Activated naive CD8-positive, alpha-beta T cell treated with anti-CD3 and anti-CD28 coated beads, Interleukin-2, amount 10 ng/mL, durations not matched to agents 7 days and 5 days (primary cell): ENCODE data around the gene PXDC1. TPM values are rescaled to one million over a fixed set of nuclear protein-coding genes. Genes with fewer than 3 reads are reported as not detected.
"Not testable (repeated sequence)": the region's sequence is repeated elsewhere in the genome, so short reads cannot be mapped to it uniquely, and the experiment has no call there.

ENCODE experiments used
- ATAC-seq: fragments of 150-1000 bp; cut with Tn5 transposase; one replicate; pipeline ENCODE4 v1.10.0; 2021; ENCODE audit warnings: low read depth, moderate library complexity
- POLR2A ChIA-PET: fragments of 350-600 bp; sonication (Branson Sonifier 250); formaldehyde crosslinking; loops from one replicate; lab custom pipeline; 2021; ENCODE audit warnings: antibody characterized with exemption; lab: Charles Lee
- DNase-seq: peaks from one replicate; pipeline ENCODE4 v3.0.0; 2021
- H3K27ac Mint-ChIP-seq: one replicate; pipeline ENCODE4 v1.8.0; 2022; ENCODE audit warnings: mild to moderate bottlenecking, mixed read lengths
- H3K27me3 Mint-ChIP-seq: one replicate; pipeline ENCODE4 v1.8.0; 2022; ENCODE audit warnings: mild to moderate bottlenecking, moderate library complexity, mixed read lengths
- H3K36me3 Mint-ChIP-seq: one replicate; pipeline ENCODE4 v1.8.0; 2021; ENCODE audit warnings: mild to moderate bottlenecking, mixed read lengths
- H3K4me1 Mint-ChIP-seq: one replicate; pipeline ENCODE4 v1.8.0; 2021; ENCODE audit warnings: mixed read lengths
- H3K4me3 Mint-ChIP-seq: one replicate; pipeline ENCODE4 v1.8.0; 2022; ENCODE audit warnings: mild to moderate bottlenecking, moderate library complexity, mixed read lengths
- H3K9me3 Mint-ChIP-seq: one replicate; pipeline ENCODE4 v1.8.0; 2021; ENCODE audit warnings: mixed read lengths
- total RNA-seq, 2 experiments: library from RNA; stranded (reverse); gene quantifications; one replicate each; pipeline ENCODE4 v1.2.3, GENCODE V29; 2021

The PXDC1 gene
- total RNA-seq, 2 experiments from 2014 or later = 0.31 to 0.33 TPM

DNA sequence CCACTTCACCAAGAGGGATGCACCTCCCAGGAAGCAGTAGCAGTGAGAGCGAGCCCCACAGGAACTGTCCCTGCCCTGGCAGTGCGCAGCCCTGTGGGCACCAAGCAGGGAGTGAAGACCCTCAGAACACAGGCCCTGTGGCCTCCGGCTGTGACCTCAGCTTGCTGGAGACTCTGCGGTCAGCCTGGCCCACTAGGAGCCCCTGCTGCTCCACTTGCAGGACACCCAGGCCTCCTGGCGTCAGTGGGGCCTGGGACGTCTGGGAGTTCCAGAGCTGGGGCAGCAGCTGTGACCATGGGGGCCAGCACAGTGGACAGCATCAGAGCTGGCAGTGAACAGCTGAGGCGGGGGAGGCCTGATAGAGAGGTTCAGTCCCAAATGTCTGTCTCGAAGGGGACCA, 28.3 kb downstream of the PXDC1 start:
- Mint-ChIP-seq H3K4me3 (no peak overlapping the region), H3K27me3 (no peaks in the 10 kb centered on the region), H3K27ac (no peak overlapping the region), H3K9me3 (no peaks in the 10 kb centered on the region), H3K4me1 (peaks cover 5% of the 10 kb centered on the region), H3K36me3 (no peaks in the 10 kb centered on the region)
- POLR2A ChIA-PET = no interaction called here
- no peak for ATAC-seq
- DNase-seq = no peak

DNA sequence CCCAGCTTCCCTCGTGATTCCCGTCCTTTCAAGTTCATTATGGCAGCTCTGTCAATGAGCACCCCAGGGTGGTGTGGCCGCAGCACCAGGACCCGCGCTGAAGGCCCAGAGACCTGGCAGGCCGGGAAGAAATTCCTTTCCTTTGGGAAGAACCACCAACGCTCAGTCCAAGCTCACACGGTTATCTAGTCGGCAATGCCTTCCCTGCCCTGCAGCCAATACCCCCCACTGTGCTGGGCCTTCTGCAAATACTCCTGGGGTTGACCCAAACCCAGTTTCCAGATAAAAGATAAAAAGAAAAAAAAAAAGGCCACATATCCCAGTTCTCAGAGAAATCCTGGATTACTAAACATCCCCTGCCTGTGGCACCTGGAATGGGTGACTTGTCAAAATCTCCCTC, 28.7 kb downstream of the PXDC1 start:
- Mint-ChIP-seq H3K27me3 (no peaks in the 10 kb centered on the region), H3K9me3 (no peaks in the 10 kb centered on the region), H3K36me3 (no peaks in the 10 kb centered on the region), H3K4me1 (peaks cover 5% of the 10 kb centered on the region), H3K27ac (no peak overlapping the region), H3K4me3 (no peak overlapping the region)
- DNase-seq = no peak
- POLR2A ChIA-PET = no interaction called here
- no peak for ATAC-seq

DNA sequence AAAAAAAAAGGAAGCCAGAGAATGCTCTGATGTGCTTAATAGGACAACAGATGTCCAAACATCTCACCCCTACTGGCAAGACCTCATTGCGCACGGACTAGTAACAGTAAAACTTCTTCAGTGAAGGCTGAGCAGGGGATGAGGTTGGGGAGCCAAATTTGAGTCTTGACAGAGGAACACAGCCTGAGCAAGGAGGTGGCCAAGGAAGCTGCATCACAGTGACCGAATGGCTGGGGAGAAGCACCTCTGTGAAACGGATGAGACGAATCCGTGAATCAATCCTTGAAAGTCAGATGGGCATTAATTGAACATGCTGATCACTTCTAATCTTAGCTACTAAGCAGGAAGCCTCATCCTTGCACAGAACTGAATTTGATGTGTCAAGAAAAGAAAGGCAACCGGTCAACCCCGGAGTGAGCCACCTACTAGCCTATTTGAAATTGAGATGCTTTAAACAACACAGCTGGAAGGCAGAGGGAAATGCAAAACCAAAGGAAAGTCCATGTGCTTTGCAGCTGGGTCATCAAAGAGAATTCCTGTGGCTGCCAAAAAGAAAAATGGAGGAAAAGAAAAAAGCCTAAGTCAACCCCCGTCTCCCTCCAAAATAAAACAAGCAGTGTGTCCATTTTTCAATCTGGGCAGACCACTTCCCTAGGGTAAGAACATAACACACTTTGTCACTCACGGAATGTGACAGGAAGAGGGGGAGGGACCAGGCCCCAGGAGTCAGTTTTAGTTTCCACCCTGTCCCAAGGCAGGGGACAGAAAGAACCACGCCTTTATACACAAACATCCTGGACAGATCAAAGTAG, 29.5 kb downstream of the PXDC1 start:
- H3K4me1 Mint-ChIP-seq = peaks cover 5% of the 10 kb centered on the region
- H3K4me3 Mint-ChIP-seq = no peak overlapping the region
- no peaks in the 10 kb centered on the region for H3K27me3 Mint-ChIP-seq
- DNase-seq (no peak), ATAC-seq (no peak)
- no peaks in the 10 kb centered on the region for H3K36me3 Mint-ChIP-seq
- POLR2A ChIA-PET = no interaction called here
- H3K27ac Mint-ChIP-seq = no peak overlapping the region
- no peaks in the 10 kb centered on the region for H3K9me3 Mint-ChIP-seq

DNA sequence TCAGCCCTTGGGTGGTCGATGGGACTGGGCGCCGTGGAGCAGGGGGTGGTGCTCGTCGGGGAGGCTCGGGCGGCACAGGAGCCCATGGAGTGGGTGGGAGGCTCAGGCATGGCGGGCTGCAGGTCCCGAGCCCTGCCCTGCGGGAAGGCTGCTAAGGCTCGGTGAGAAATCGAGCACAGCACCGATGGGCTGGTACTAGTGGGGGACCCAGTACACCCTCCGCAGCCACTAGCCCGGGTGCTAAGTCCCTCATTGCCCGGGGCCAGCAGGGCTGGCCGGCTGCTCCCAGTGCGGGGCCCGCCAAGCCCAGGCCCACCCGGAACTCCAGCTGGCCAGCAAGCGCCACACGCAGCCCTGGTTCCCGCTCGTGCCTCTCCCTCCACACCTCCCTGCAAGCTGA, 30.7 kb downstream of the PXDC1 start:
- POLR2A ChIA-PET, H3K36me3 Mint-ChIP-seq, H3K4me3 Mint-ChIP-seq: not testable (repeated sequence)

DNA sequence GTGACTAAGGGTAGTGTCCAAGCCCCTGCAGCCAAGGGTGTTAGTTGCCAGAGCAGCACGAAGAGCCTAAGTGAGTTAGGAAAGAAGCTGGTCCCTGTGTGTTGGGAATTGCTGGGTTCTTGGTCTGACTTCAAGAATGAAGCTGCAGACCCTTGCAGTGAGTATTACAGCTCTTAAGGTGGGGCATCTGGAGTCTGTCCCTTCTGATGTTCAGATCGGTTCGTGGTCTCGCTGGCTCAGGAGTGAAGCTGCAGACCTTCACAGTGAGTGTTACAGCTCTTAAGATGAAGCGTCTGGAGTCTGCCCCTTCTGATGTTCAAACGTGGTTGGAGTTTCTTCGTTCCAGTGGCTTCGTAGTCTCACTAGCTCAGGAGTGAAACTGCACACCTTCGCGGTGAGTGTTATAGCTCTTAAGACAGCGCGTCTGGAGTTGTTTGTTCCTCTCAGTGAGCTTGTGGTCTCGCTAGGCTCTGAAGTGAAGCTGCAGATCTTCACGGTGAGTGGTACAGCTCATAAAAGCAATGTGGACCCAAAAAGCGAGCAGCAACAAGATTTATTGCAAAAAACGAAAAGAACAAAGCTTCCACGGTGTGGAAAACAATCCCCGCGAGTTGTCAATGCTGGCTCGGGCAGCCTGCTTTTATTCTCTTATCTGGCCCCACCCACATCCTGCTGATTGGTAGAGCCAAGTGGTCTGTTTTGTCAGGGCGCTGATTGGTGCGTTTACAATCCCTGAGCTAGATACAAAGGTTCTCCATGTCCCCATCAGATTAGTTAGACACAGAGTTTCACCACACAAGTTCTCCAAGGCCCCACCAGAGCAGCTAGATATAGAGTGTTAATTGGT, 31.8 kb downstream of the PXDC1 start:
- H3K4me3 Mint-ChIP-seq = peak overlapping the region; percentile 58
- H3K4me1 Mint-ChIP-seq = peaks cover 5% of the 10 kb centered on the region
- H3K36me3 Mint-ChIP-seq = no peaks in the 10 kb centered on the region
- no peaks in the 10 kb centered on the region for H3K9me3 Mint-ChIP-seq
- POLR2A ChIA-PET = no interaction called here
- ATAC-seq (no peak), DNase-seq (no peak)
- no peak overlapping the region for H3K27ac Mint-ChIP-seq
- peaks cover 4% of the 10 kb centered on the region for H3K27me3 Mint-ChIP-seq

More for the DNA sequence above, 30.7 kb downstream of the PXDC1 start:
- not testable (repeated sequence) for H3K27ac Mint-ChIP-seq, H3K27me3 Mint-ChIP-seq, ATAC-seq, DNase-seq, H3K4me1 Mint-ChIP-seq, H3K9me3 Mint-ChIP-seq

DNA sequence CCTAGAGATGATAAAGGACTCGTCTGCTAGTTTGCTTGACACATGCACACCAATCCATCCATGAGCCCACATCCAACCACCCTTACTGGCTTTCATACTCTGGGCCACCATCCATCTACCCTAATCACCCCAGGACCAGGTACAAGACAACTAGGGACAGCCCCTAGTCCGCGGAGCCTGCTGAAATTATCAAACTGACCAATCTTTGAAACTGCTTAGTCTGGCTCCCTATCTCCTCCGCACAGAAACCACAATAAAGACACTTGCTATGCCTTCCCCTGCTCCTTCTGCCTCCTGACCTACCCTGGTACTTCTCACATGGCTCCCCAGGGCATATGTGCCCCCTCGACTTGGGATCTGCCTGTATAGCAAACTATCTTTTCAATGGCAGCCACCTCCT, 33.1 kb downstream of the PXDC1 start:
- Mint-ChIP-seq H3K4me3 (no peak overlapping the region), H3K27ac (no peak overlapping the region), H3K9me3 (no peaks in the 10 kb centered on the region), H3K36me3 (no peaks in the 10 kb centered on the region), H3K27me3 (peaks cover 4% of the 10 kb centered on the region), H3K4me1 (peaks cover 5% of the 10 kb centered on the region)
- POLR2A ChIA-PET = no interaction called here
- no peak for ATAC-seq
- no peak for DNase-seq

DNA sequence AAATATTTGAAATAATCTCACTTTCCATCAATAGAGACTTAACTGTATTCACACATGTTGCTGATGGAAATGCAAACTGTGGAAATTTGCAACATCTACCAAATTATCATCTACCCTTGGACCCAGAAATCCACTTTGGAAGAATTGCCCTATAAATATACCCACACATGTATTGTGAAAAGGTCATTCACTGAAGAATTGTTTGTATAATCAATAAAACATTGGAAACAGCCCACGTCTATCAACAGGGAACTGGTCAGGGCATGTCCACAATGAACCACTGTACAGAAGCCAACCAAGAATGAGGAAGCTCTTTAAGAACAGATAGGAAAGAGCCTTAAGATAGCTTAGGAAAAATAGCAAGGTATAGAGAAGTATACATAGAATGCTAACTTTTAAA, 36.2 kb downstream of the PXDC1 start:
- no peak for DNase-seq
- Mint-ChIP-seq H3K36me3 (no peaks in the 10 kb centered on the region), H3K4me1 (peaks cover 3% of the 10 kb centered on the region), H3K4me3 (no peak overlapping the region), H3K27me3 (peaks cover 4% of the 10 kb centered on the region), H3K9me3 (no peaks in the 10 kb centered on the region), H3K27ac (no peak overlapping the region)
- no peak for ATAC-seq
- POLR2A ChIA-PET = no interaction called here

DNA sequence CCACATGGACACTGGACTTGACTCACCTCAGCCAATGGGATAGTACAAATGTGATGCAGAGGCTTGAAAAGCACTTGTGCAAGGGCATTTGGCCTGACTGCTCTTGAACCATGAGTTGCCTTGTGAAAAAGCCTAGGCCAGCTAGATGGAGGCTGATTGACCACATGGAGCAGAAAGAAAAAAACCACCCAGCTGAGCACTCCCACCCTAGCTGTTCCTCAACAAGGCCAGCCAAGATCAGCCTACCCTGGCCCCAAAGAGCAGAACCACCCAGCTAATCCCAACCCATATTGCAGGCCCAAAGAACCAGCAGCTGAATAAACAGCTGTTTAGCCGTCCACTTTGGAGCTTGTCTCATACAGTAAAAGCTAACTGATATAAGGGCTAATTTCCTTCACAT, 36.7 kb downstream of the PXDC1 start:
- no peak for ATAC-seq
- H3K36me3 Mint-ChIP-seq = no peaks in the 10 kb centered on the region
- POLR2A ChIA-PET = no interaction called here
- no peak for DNase-seq
- H3K4me3 Mint-ChIP-seq = no peak overlapping the region
- peaks cover 2% of the 10 kb centered on the region for H3K4me1 Mint-ChIP-seq
- H3K27me3 Mint-ChIP-seq = peaks cover 4% of the 10 kb centered on the region
- no peak overlapping the region for H3K27ac Mint-ChIP-seq
- no peaks in the 10 kb centered on the region for H3K9me3 Mint-ChIP-seq

DNA sequence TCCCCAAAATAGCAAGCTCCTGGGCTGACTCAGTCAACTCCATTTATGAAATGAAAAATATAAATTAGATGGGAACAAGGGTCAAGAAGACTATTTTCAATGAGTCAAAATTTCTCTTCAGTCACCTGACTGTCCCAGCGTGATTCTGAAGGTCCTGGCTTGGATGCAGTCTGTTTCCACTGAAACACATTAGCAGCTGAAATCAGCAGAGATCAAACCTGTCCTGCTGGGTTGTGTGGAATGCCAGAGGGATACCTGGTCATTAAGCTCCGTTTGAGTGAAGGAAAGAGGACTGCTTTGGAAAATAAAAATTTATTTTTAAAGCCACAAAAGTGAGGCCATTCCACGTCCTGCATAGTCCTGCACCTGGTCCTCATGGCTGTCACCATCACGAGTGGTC, 37.4 kb downstream of the PXDC1 start:
- no peak for DNase-seq
- H3K36me3 Mint-ChIP-seq = no peaks in the 10 kb centered on the region
- no peak overlapping the region for H3K4me3 Mint-ChIP-seq
- POLR2A ChIA-PET = no interaction called here
- peaks cover 4% of the 10 kb centered on the region for H3K27me3 Mint-ChIP-seq
- no peak for ATAC-seq
- H3K4me1 Mint-ChIP-seq = no peaks in the 10 kb centered on the region
- H3K9me3 Mint-ChIP-seq = no peaks in the 10 kb centered on the region
- no peak overlapping the region for H3K27ac Mint-ChIP-seq

DNA sequence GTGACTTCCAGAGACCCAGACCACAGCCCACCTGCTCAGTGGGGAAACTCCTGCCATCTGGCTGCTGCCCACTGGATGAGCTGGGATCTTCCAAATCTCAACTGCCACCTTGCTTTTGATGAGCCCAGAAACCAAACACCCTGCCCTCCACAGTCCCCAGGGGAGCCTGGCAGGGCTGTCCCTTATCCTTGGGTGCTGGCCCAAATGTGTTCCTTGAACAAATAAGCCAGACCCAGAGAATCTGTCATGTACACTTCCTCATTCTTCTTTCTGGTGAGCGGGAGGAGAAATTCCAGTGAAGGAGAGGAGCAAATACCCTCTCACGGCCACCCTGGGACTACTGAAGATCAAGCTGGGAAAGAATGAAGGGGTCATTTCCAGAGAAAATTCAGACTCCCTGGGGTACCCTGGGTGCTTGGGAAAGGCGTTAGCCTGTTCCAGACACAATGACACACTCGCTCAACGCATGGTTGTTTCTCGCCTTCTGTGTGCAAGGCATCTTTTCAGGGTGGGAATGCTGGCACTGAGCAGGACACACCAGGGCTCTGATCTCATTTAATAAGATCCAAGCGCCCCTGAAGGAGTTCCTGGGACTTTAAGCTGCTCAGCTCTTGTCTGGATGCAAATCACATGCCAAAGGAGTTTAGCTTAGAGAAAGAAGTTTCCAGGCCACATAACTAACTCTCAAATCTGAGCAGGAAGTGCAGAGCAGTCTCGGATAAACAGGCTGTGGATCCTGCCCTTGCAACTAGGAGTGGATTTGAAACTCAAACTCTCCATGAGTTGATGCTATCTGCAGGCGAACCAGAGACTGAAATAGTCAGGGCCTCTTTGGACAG, 38.5 kb downstream of the PXDC1 start:
- no peak for ATAC-seq
- peaks cover 4% of the 10 kb centered on the region for H3K27me3 Mint-ChIP-seq
- no peaks in the 10 kb centered on the region for H3K9me3 Mint-ChIP-seq
- H3K27ac Mint-ChIP-seq = no peak overlapping the region
- DNase-seq = no peak
- no peaks in the 10 kb centered on the region for H3K4me1 Mint-ChIP-seq
- H3K36me3 Mint-ChIP-seq = no peaks in the 10 kb centered on the region
- no peak overlapping the region for H3K4me3 Mint-ChIP-seq
- POLR2A ChIA-PET = no interaction called here

DNA sequence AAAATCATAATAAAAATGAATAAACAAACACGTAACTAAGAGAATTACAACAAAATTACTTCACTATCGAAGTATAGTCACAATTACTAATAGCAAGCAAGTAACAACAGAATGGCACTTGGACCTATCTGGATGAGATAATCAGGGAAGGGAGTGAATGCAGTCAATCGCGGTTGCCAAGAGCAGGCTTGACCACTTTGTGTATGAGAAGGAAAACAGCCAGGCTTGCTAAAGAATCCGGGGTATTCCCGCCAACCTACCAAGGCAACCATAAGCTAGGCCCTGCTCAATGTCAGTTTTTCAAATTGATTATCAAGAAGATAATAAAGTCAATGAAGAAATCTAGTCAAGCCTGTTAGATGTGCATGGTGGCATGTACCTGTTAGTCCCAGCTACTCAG, 39.7 kb downstream of the PXDC1 start:
- no peak for ATAC-seq
- no peak overlapping the region for H3K4me3 Mint-ChIP-seq
- DNase-seq = no peak
- H3K4me1 Mint-ChIP-seq = peaks cover 4% of the 10 kb centered on the region
- H3K36me3 Mint-ChIP-seq = no peaks in the 10 kb centered on the region
- H3K27me3 Mint-ChIP-seq = peaks cover 4% of the 10 kb centered on the region
- POLR2A ChIA-PET = no interaction called here
- H3K9me3 Mint-ChIP-seq = no peaks in the 10 kb centered on the region
- no peak overlapping the region for H3K27ac Mint-ChIP-seq

DNA sequence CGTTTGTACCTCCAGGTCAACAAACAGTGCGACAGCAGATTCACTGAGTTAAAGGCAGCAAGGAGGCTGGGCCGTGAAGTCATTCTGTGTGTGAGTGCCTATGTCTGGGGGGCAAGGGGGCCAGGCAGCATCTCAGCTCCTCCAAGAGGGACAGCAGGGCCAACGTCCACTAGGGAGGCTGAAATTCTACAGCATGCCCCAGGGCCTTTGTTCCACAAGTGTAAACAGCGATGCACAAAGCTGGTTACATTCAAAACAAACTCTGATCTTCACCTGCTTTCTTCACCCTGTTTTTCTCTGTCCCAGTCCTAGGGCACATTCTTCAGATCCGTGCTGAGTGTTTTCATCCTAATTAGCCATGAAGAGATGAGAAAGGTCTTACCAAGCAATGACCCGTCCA, 41.1 kb downstream of the PXDC1 start:
- H3K36me3 Mint-ChIP-seq = no peaks in the 10 kb centered on the region
- POLR2A ChIA-PET = no interaction called here
- H3K27ac Mint-ChIP-seq = no peak overlapping the region
- ATAC-seq = no peak
- H3K4me1 Mint-ChIP-seq = peaks cover 4% of the 10 kb centered on the region
- no peaks in the 10 kb centered on the region for H3K9me3 Mint-ChIP-seq
- no peak overlapping the region for H3K4me3 Mint-ChIP-seq
- peaks cover 2% of the 10 kb centered on the region for H3K27me3 Mint-ChIP-seq
- DNase-seq = no peak

DNA sequence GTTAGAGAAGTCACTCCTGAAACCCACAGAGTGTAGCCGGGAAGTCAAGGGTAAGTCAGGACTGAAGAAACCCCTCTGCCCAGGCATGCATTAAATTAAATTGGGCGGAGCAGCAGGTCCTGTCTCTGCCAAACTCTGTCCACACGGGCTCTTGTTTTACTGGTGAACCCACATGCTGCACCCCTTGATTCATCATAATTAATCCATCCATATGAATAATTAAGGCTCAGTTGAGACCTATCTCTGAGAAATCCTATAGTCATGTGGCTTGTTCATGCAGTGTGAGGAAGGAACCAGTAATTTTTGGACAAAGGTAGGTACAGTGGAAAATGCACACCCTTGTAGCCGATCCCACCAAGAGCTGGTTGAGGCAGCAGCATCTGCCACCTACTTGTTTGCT, 43.0 kb downstream of the PXDC1 start:
- Mint-ChIP-seq H3K9me3 (no peaks in the 10 kb centered on the region), H3K27me3 (peaks cover 2% of the 10 kb centered on the region), H3K36me3 (no peaks in the 10 kb centered on the region), H3K27ac (no peak overlapping the region), H3K4me3 (no peak overlapping the region), H3K4me1 (peaks cover 4% of the 10 kb centered on the region)
- POLR2A ChIA-PET = no interaction called here
- DNase-seq (no peak), ATAC-seq (no peak)
